ENCODE measurements around the gene GPR153. TPM values are rescaled to one million over a fixed set of nuclear protein-coding genes. Genes with fewer than 3 reads are reported as not detected.
A peak's percentile ranks its signal among the peaks of the same experiment; 100 is the strongest.

Gene GPR153
- total RNA-seq, 1 donor: 4.0 TPM

DNA sequence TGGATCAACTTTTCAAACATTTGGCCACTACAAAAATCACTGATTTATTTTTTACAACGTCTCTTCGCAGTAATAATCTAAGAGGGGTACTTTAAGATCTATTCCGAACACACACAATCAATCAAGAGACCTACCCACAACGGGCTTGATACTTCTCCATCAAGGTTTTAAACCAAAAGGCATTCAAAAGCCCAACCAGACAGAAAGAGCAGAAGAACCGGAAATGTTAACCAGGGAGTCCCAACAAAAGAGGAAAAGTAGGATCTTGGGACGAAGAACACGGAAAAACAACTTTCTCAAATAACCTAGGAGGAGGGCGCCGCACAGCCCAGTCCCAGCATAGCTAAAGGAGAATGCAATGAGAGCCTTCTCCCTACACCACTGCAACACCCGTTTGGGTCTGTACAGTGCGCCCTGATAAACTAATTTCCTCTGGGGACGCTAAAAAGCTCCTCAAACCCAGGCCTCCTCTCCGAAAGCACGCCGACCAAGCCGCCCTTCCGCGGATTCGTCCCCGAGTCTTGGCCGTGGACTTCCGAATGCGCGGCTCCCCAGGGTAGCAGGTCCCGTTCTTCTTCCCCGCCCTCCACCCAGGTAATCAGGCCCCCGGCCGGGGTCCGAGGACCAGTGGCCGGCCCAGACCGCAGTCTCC is 62.1 kb downstream of the GPR153 start:
- peaks cover 36% of the 10 kb centered on the region for H3K36me3 ChIP-seq (ENCODE audit: insufficient read depth, low read length)
- DNase-seq (ENCODE audit: insufficient read length, low spot score, missing footprints): peak; percentile 77
- H3K4me2 ChIP-seq (ENCODE audit: insufficient read depth, low read length): peak overlapping the region; percentile 83
- peaks cover 18% of the 10 kb centered on the region for H3K4me1 ChIP-seq (ENCODE audit: insufficient read depth, low read length)
- H3K4me3 ChIP-seq (ENCODE audit: insufficient read depth, low read length): peak overlapping the region; percentile 88
- peaks cover 53% of the 10 kb centered on the region for H3K79me2 ChIP-seq (ENCODE audit: insufficient read depth, low read length)
- H4K20me1 ChIP-seq (ENCODE audit: insufficient read depth, low read length): peaks cover 26% of the 10 kb centered on the region
- no peak for TF ChIP-seq CTCF (IDR thresholded peaks at IDR 0.05; ENCODE audit: extremely low read depth, low read depth, low read length)
- peak overlapping the region; percentile 85 for H3K27ac ChIP-seq (ENCODE audit: low read depth, low read length)
- H2AFZ ChIP-seq (ENCODE audit: low read length): peak overlapping the region; percentile 71
- H3K27me3 ChIP-seq (ENCODE audit: insufficient read depth, low read length): no peaks in the 10 kb centered on the region
- no peaks in the 10 kb centered on the region for H3K9me3 ChIP-seq (ENCODE audit: low read depth, low read length)

DNA sequence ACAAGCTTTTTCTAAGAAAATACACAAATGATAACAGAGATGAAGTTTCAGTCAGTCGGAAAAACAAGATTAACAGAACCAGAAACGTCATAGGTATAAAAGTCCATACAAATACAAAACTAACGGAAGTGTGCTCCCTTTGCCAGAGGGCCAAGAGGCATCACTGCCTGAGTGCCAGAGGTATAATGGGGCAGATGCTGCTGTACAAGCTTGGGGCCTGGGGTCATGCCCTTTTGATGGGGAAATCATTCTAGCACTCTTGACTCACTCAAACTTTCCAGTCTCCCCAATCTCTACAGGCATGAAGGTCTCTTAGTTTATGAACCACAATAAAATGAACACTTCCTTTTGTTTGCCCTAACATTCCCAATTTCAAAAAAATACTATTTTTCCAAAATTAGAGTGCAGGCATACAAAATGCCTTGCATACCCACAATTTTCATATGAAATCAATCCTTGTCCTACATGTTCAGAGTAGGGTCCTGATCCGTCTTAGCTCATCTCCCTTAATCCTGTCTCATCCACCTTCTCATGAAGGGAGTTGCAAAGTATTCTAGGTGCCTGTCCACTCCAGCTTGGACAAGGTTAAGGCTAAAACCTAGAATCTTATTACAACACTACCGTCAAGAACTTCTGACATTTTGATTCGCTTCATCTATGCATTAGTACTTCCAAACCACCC is 63.0 kb downstream of the GPR153 start:
- peak; percentile 60 for DNase-seq (ENCODE audit: insufficient read length, low spot score, missing footprints)
- peak overlapping the region; percentile 88 for H3K4me3 ChIP-seq (ENCODE audit: insufficient read depth, low read length)
- H4K20me1 ChIP-seq (ENCODE audit: insufficient read depth, low read length): peaks cover 29% of the 10 kb centered on the region
- peak overlapping the region; percentile 83 for H3K4me2 ChIP-seq (ENCODE audit: insufficient read depth, low read length)
- no peaks in the 10 kb centered on the region for H3K9me3 ChIP-seq (ENCODE audit: low read depth, low read length)
- TF ChIP-seq CTCF (IDR thresholded peaks at IDR 0.05; ENCODE audit: extremely low read depth, low read depth, low read length): no peak
- peaks cover 43% of the 10 kb centered on the region for H3K36me3 ChIP-seq (ENCODE audit: insufficient read depth, low read length)
- peaks cover 18% of the 10 kb centered on the region for H3K4me1 ChIP-seq (ENCODE audit: insufficient read depth, low read length)
- H2AFZ ChIP-seq (ENCODE audit: low read length): no peak overlapping the region
- H3K79me2 ChIP-seq (ENCODE audit: insufficient read depth, low read length): peaks cover 57% of the 10 kb centered on the region
- H3K27me3 ChIP-seq (ENCODE audit: insufficient read depth, low read length): no peaks in the 10 kb centered on the region
- peak overlapping the region; percentile 85 for H3K27ac ChIP-seq (ENCODE audit: low read depth, low read length)

Other genes starting within 250 kb of the GPR153 start
- gene KCNAB2, start 215.2 kb downstream of the GPR153 start, total RNA-seq: 5.0 and 5.8 TPM in 2 replicates
- gene CHD5, start 80.8 kb downstream of the GPR153 start, total RNA-seq: under 0.01 TPM in 1 of 2 replicates, not detected in the other
- 93.0 and 99.3 TPM in 2 replicates for gene RPL22, start 61.5 kb downstream of the GPR153 start, total RNA-seq
- gene RNF207, start 55.0 kb downstream of the GPR153 start, total RNA-seq: 10.6 and 42.7 TPM in 2 replicates
- gene ICMT, start 25.1 kb downstream of the GPR153 start, total RNA-seq: 60.8 and 63.6 TPM in 2 replicates
- gene HES3, start 16.9 kb downstream of the GPR153 start, total RNA-seq: not detected in 2 replicates
- gene ACOT7, start 132.7 kb upstream of the GPR153 start, total RNA-seq: 9.1 and 10.9 TPM in 2 replicates
- gene HES2, start 158.8 kb upstream of the GPR153 start, total RNA-seq: not detected in 2 replicates
- gene ESPN, start 163.7 kb upstream of the GPR153 start, total RNA-seq: not detected in 2 replicates
- 3.3 and 5.0 TPM in 2 replicates for gene TNFRSF25, start 205.1 kb upstream of the GPR153 start, total RNA-seq
- gene PLEKHG5, start 230.6 kb upstream of the GPR153 start, total RNA-seq: 11.2 and 13.3 TPM in 2 replicates

Measured in osteoblast (primary cell).